ENCODE results near the gene RILP. TPM values are rescaled to one million over a fixed set of nuclear protein-coding genes. Genes with fewer than 3 reads are reported as not detected.

The RILP gene
- total RNA-seq, 4 donors from 2014 or later, result 24.6 to 94.8 (median 46.5) TPM

DNA sequence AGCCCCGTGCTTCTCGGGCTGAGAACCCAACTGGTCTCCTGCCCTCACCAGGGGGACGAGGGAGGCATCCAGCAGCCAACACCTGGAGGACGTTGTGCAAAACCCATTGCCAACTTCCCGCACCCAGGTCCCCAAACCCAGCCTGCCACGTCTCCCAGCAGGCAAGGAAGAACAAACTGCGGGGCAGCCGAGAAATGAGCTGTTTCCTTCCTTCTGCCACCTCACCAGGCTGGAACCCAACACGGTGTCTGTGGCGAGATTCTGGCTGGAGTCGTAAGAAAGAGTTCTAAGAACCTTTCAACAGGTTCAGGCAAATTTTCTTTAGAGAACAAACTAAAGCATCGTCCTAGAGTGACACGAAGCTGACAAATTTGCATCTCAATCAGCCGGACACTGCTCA is 24.6 kb downstream of the RILP start:
- no peak for TF ChIP-seq CTCF (IDR thresholded peaks at IDR 0.05; ENCODE audit: low read depth)

- no peak for TF ChIP-seq CTCF (IDR thresholded peaks at IDR 0.05; ENCODE audit: low read depth)
Observed at GRCh38 chr17:1624650-1625049, 25.0 kb downstream of the RILP start.

GRCh38 chr17:1623057-1623630 is 26.5 kb downstream of the RILP start:
- no peak for TF ChIP-seq CTCF (IDR thresholded peaks at IDR 0.05; ENCODE audit: low read depth)

DNA sequence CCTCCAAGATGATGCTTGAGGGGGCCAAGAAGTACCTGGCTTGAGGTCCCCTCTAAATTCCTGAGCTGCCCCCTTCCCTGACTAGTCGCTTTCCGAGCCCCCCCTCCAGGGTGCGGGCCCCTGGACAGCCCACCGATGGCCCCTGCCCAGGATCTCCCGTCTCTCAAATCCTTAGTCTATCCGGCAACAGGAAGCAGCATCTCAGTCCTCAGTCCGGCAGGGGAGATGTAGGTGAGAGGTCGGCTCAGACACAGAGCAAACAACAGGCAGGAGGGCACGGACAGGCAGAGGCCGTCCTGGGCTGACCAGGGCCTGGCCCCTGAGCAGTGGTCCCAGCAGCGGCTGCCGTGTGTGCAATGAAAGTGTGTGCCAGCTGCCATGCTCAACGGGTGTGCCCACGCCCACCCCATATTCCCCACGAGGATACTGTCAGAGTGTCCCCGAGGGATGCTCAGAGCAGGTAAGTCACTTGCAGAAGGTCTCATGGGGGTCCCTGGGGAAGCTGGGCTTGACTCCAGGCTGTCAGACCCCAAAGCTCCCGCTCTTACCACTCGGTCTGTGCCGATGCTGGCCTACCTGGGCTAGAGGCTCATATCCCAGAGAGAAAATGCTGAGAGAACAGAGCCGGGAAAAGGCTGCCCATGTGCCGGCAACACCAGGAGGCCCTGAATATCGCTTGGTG is 28.3 kb downstream of the RILP start:
- no peak for TF ChIP-seq CTCF (IDR thresholded peaks at IDR 0.05; ENCODE audit: low read depth)

- no peak for TF ChIP-seq CTCF (IDR thresholded peaks at IDR 0.05; ENCODE audit: low read depth)
Observed at GRCh38 chr17:1620486-1620885, 29.2 kb downstream of the RILP start.

GRCh38 chr17:1617620-1618174 is 32.0 kb downstream of the RILP start:
- TF ChIP-seq CTCF (IDR thresholded peaks at IDR 0.05; ENCODE audit: low read depth), result no peak

DNA sequence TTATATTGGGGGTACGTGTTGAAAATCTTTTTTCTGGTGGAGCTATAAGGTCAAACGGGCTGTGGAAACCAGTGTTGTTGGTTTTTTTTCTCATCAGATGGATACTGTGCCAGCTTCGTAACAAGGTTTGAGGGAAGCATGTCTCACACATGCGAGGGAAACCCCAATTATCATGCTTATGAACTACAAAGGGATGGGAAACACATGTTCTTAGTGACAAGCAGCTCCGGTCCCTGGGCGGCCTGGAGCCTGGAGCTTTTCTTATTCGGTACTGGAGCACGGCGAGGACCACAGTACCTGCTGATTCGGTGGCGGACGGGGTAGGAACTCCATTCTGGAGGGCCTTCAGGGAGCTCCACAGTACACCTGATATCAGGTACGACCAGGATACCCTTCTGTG is 33.6 kb downstream of the RILP start:
- TF ChIP-seq CTCF (IDR thresholded peaks at IDR 0.05; ENCODE audit: low read depth), result no peak

All from subcutaneous adipose tissue (tissue), 4 donors.